Small intestine (tissue), 7 donors: ENCODE data around the gene SLC44A4. TPM values are rescaled to one million over a fixed set of nuclear protein-coding genes. Genes with fewer than 3 reads are reported as not detected.
"Not testable (repeated sequence)": the region's sequence is repeated elsewhere in the genome, so short reads cannot be mapped to it uniquely, and the experiment has no call there.

Experiments used
- DNase-seq, 2 donors: peaks; one replicate each; pipeline versions ENCODE4 v3.0.0 to v3.0.0-alpha.2; 2013
- FAIRE-seq: peaks from 2 replicates; lab custom pipeline; 2012; peaks lifted over from hg19 to GRCh38; lab: Jason Lieb, UNC
- H3K27ac ChIP-seq, 3 donors: one replicate each; pipeline ENCODE4 v1.5.1; 2013; ENCODE audit warnings: low read length in 2 of 3, mild to moderate bottlenecking in 2 of 3, control low read depth in 1 of 3, inconsistent platforms in 1 of 3, low read depth in 1 of 3, moderate library complexity in 1 of 3
- H3K27me3 ChIP-seq, 3 donors: one replicate each; pipeline ENCODE4 v1.6.1; 2013; ENCODE audit warnings: low read length in 3 of 3, inconsistent platforms in 1 of 3; ENCODE audit not compliant: control insufficient read depth in 3 of 3, insufficient read depth in 3 of 3
- H3K36me3 ChIP-seq, 3 donors: one replicate each; pipeline ENCODE4 v1.6.1; 2013; ENCODE audit warnings: low read length in 3 of 3, inconsistent platforms in 1 of 3, low read depth in 1 of 3, mild to moderate bottlenecking in 1 of 3, moderate library complexity in 1 of 3; ENCODE audit not compliant: control insufficient read depth in 3 of 3, insufficient read depth in 2 of 3
- H3K4me1 ChIP-seq, 3 donors: one replicate each; pipeline ENCODE4 v1.6.1; 2013; ENCODE audit warnings: low read length in 2 of 3, inconsistent platforms in 1 of 3, low read depth in 1 of 3, mild to moderate bottlenecking in 1 of 3, moderate library complexity in 1 of 3; ENCODE audit not compliant: control insufficient read depth in 3 of 3, insufficient read depth in 2 of 3
- H3K4me3 ChIP-seq, 3 donors: one replicate each; pipeline ENCODE4 v1.5.1; 2013; ENCODE audit warnings: low read length in 3 of 3, control low read depth in 1 of 3, inconsistent platforms in 1 of 3, low read depth in 1 of 3, mild to moderate bottlenecking in 1 of 3, moderate library complexity in 1 of 3
- H3K9me3 ChIP-seq, 2 donors: one replicate each; pipeline ENCODE4 v1.6.1; 2013; ENCODE audit warnings: low read depth in 1 of 2, low read length in 1 of 2; ENCODE audit not compliant: control insufficient read depth in 2 of 2, insufficient read depth in 1 of 2
- WGBS, 3 donors: extraction: QIAGEN DNeasy Blood & Tissue Kit; methylation state at CpG; one replicate each; pipeline ENCODE4 v1.1.7; 2013; 5-methylcytosine and 5-hydroxymethylcytosine counted together
- polyA plus RNA-seq, 4 donors: library from polyadenylated mRNA; stranded (reverse) in 3 of 4; unstranded in 1 of 4; fragments of 200-250 nt in 3 of 4; fragments of 120-200 nt in 1 of 4; gene quantifications; one replicate each; pipeline versions ENCODE4 v1.2.1 to v1.2.3, GENCODE V29; 2013
- donor health status: healthy with polysubstance abuse.
- donor health status: control.
- donor health status: control.
- donor health status: Bipolar disorder and iron deficiency.
- donor health status: healthy.

Gene SLC44A4
- polyA plus RNA-seq, 4 donors = 82.3 to 215 (median 130) TPM

GRCh38 chr6:31859923-31860322 lies 18.9 kb downstream of the SLC44A4 start:
- 81 to 90% (median 88%) methylated on average over 11 of the region's 11 CpGs for WGBS, 3 donors
- H3K27me3 ChIP-seq = no peaks in the 10 kb centered on the region
- no peak overlapping the region for H3K4me3 ChIP-seq
- no peak for FAIRE-seq
- peaks cover 0 to 67% (median 4%) of the 10 kb centered on the region in 3 donors for H3K36me3 ChIP-seq
- DNase-seq = no peak
- no peak overlapping the region for H3K27ac ChIP-seq
- H3K4me1 ChIP-seq = peaks cover 0 to 12% (median 0%) of the 10 kb centered on the region in 3 donors
- no peaks in the 10 kb centered on the region for H3K9me3 ChIP-seq

GRCh38 chr6:31858707-31859106 lies 20.1 kb downstream of the SLC44A4 start:
- FAIRE-seq (no peak), DNase-seq (no peak)
- Histone ChIP-seq H3K4me3 (no peak overlapping the region), H3K27me3 (no peaks in the 10 kb centered on the region), H3K36me3 (peaks cover 0 to 56% (median 4%) of the 10 kb centered on the region in 3 donors), H3K4me1 (peaks cover 0 to 7% (median 0%) of the 10 kb centered on the region in 3 donors), H3K9me3 (no peaks in the 10 kb centered on the region), H3K27ac (no peak overlapping the region)
- WGBS, 3 donors = 94 to 97% (median 95%) methylated on average over 8 of the region's 8 CpGs

GRCh38 chr6:31857774-31858173 lies 21.0 kb downstream of the SLC44A4 start:
- H3K27me3 ChIP-seq, H3K4me1 ChIP-seq, H3K27ac ChIP-seq, FAIRE-seq, H3K9me3 ChIP-seq, DNase-seq, H3K4me3 ChIP-seq: not testable (repeated sequence)
- WGBS, 3 donors = 91 to 92% (median 92%) methylated on average over 8 of the region's 8 CpGs
- H3K36me3 ChIP-seq = peaks cover 0 to 49% (median 4%) of the 10 kb centered on the region in 3 donors

GRCh38 chr6:31851980-31852718 lies 26.6 kb downstream of the SLC44A4 start:
- not testable (repeated sequence) for H3K4me3 ChIP-seq, FAIRE-seq, H3K36me3 ChIP-seq, DNase-seq, H3K27me3 ChIP-seq, H3K27ac ChIP-seq, H3K9me3 ChIP-seq
- peaks cover 0 to 18% (median 0%) of the 10 kb centered on the region in 3 donors for H3K4me1 ChIP-seq
- 90 to 94% (median 91%) methylated on average over 22 to 35 of the region's 35 CpGs for WGBS, 3 donors

- FAIRE-seq (no peak), DNase-seq (peak in 1 of 2 donors; percentile 33)
- no peaks in the 10 kb centered on the region for H3K27me3 ChIP-seq
- H3K4me1 ChIP-seq = peaks cover 0 to 21% (median 0%) of the 10 kb centered on the region in 3 donors
- WGBS, 3 donors = 10 to 62% (median 41%) methylated on average over 2 of the region's 2 CpGs
- H3K4me3 ChIP-seq = no peak overlapping the region
- H3K36me3 ChIP-seq = peaks cover 0 to 6% (median 0%) of the 10 kb centered on the region in 3 donors
- H3K27ac ChIP-seq = peak overlapping the region in 1 of 3 donors; percentile 44
- H3K9me3 ChIP-seq = peaks cover 0 to 4% of the 10 kb centered on the region in 2 donors
These were observed 27.3 kb downstream of the SLC44A4 start for GRCh38 chr6:31851485-31851832.

- H3K27ac ChIP-seq = peak overlapping the region in 1 of 3 donors; percentile 44
- 94 to 98% (median 98%) methylated on average over 2 of the region's 2 CpGs for WGBS, 3 donors
These were observed 27.9 kb downstream of the SLC44A4 start for GRCh38 chr6:31850765-31851484.

GRCh38 chr6:31847276-31847978 lies 31.4 kb downstream of the SLC44A4 start:
- peaks cover 0 to 21% (median 0%) of the 10 kb centered on the region in 3 donors for H3K4me1 ChIP-seq
- H3K27me3 ChIP-seq = no peaks in the 10 kb centered on the region
- H3K27ac ChIP-seq = peak overlapping the region in 1 of 3 donors; percentile 51
- 71 to 87% (median 78%) methylated on average over 2 of the region's 2 CpGs for WGBS, 3 donors
- FAIRE-seq (no peak), DNase-seq (peak in 1 of 2 donors; percentile 85)
- H3K4me3 ChIP-seq = no peak overlapping the region
- peaks cover 0 to 3% (median 2%) of the 10 kb centered on the region in 3 donors for H3K36me3 ChIP-seq
- no peaks in the 10 kb centered on the region for H3K9me3 ChIP-seq

More at GRCh38 chr6:31850765-31851484, 27.9 kb downstream of the SLC44A4 start:
- H3K4me1 ChIP-seq = peaks cover 0 to 21% (median 0%) of the 10 kb centered on the region in 3 donors
- no peaks in the 10 kb centered on the region for H3K27me3 ChIP-seq
- H3K4me3 ChIP-seq = no peak overlapping the region
- H3K36me3 ChIP-seq = peaks cover 0 to 6% (median 0%) of the 10 kb centered on the region in 3 donors
- FAIRE-seq = no peak
- peaks cover 0 to 4% of the 10 kb centered on the region in 2 donors for H3K9me3 ChIP-seq
- no peak for DNase-seq

- 88 to 98% (median 97%) methylated on average over 3 of the region's 3 CpGs for WGBS, 3 donors
- FAIRE-seq = no peak
- no peaks in the 10 kb centered on the region for H3K9me3 ChIP-seq
- no peak overlapping the region for H3K4me3 ChIP-seq
- no peak overlapping the region for H3K27ac ChIP-seq
- H3K27me3 ChIP-seq = no peaks in the 10 kb centered on the region
- H3K4me1 ChIP-seq = peaks cover 0 to 12% (median 0%) of the 10 kb centered on the region in 3 donors
- H3K36me3 ChIP-seq = peaks cover 0 to 26% (median 6%) of the 10 kb centered on the region in 3 donors
- DNase-seq = no peak
These were observed 34.3 kb downstream of the SLC44A4 start for GRCh38 chr6:31844507-31844906.
